Mesenchymal stem cell (in vitro differentiated cells and primary cell): ENCODE results near the gene GPC1.

ENCODE experiments used
- DNase-seq: peaks from one replicate; pipeline ENCODE4 v3.0.0-alpha.2; 2013
- H2AFZ ChIP-seq: one replicate; pipeline ENCODE4 v1.6.1; 2013; ENCODE audit warnings: low read depth, mild to moderate bottlenecking, control low read depth, inconsistent platforms, low read length, moderate library complexity
- H2AK5ac ChIP-seq: 2 replicates; pipeline ENCODE4 v1.6.1; 2013; ENCODE audit warnings: low read length, moderate library complexity, mild to moderate bottlenecking, inconsistent platforms; ENCODE audit not compliant: severe bottlenecking
- H2BK120ac ChIP-seq: one replicate; pipeline ENCODE4 v1.6.1; 2013; ENCODE audit warnings: low read depth, mild to moderate bottlenecking, inconsistent platforms, low read length, moderate library complexity
- H2BK12ac ChIP-seq, 2 experiments: one replicate each; pipeline ENCODE4 v1.6.1; 2013; ENCODE audit warnings: inconsistent platforms in 2 of 2, low read length in 2 of 2, mild to moderate bottlenecking in 2 of 2, moderate library complexity in 2 of 2, control low read depth in 1 of 2
- H2BK15ac ChIP-seq: one replicate; pipeline ENCODE4 v1.6.1; 2013; ENCODE audit warnings: mild to moderate bottlenecking, low read depth, inconsistent platforms; ENCODE audit not compliant: poor library complexity, severe bottlenecking
- H2BK5ac ChIP-seq: 2 replicates; pipeline ENCODE4 v1.6.1; 2013; ENCODE audit warnings: low read depth, mild to moderate bottlenecking, low read length, control low read depth, inconsistent platforms; ENCODE audit not compliant: poor library complexity, severe bottlenecking
- H3K14ac ChIP-seq, 2 experiments: one replicate each; pipeline ENCODE4 v1.6.1; 2013; ENCODE audit warnings: inconsistent platforms in 2 of 2, low read length in 2 of 2, control low read depth in 1 of 2, mild to moderate bottlenecking in 1 of 2, moderate library complexity in 1 of 2
- H3K18ac ChIP-seq, 2 experiments: one replicate each; pipeline ENCODE4 v1.6.1; 2013; ENCODE audit warnings: inconsistent platforms in 2 of 2, low read length in 2 of 2, control low read depth in 1 of 2, low read depth in 1 of 2, mild to moderate bottlenecking in 1 of 2
- H3K23ac ChIP-seq, 2 experiments: one replicate each; pipeline ENCODE4 v1.6.1; 2013; ENCODE audit warnings: inconsistent platforms in 2 of 2, low read length in 2 of 2, mild to moderate bottlenecking in 2 of 2, moderate library complexity in 2 of 2, control low read depth in 1 of 2
- H3K27ac ChIP-seq: 2 replicates; pipeline ENCODE4 v1.5.1; 2013; ENCODE audit warnings: mild to moderate bottlenecking, moderate library complexity, low read length, control low read depth, inconsistent platforms; ENCODE audit not compliant: poor library complexity, severe bottlenecking
- H3K27me3 ChIP-seq, 2 experiments: 2 replicates each; pipeline versions ENCODE4 v1.6.1 to v1.7.0; 2013; ENCODE audit warnings: low read length in 2 of 2, mild to moderate bottlenecking in 2 of 2, moderate library complexity in 2 of 2, control low read depth in 1 of 2, inconsistent platforms in 1 of 2; ENCODE audit not compliant: control insufficient read depth in 1 of 2, insufficient read depth in 1 of 2
- H3K36me3 ChIP-seq, 2 experiments: 2 replicates each; pipeline versions ENCODE4 v1.6.1 to v1.7.0; 2013; ENCODE audit warnings: low read length in 2 of 2, control low read depth in 1 of 2, inconsistent platforms in 1 of 2, low read depth in 1 of 2, mild to moderate bottlenecking in 1 of 2; ENCODE audit not compliant: insufficient read depth in 2 of 2, control insufficient read depth in 1 of 2
- H3K4ac ChIP-seq, 2 experiments: one replicate each; pipeline ENCODE4 v1.6.1; 2013; ENCODE audit warnings: inconsistent platforms in 2 of 2, low read length in 2 of 2, mild to moderate bottlenecking in 2 of 2, moderate library complexity in 2 of 2, control low read depth in 1 of 2, low read depth in 1 of 2
- H3K4me1 ChIP-seq: 2 replicates; pipeline ENCODE4 v1.6.1; 2013; ENCODE audit warnings: low read depth, low read length, control low read depth; ENCODE audit not compliant: control insufficient read depth, insufficient read depth
- H3K4me2 ChIP-seq: 2 replicates; pipeline ENCODE4 v1.6.1; 2013; ENCODE audit warnings: low read length, mild to moderate bottlenecking, inconsistent platforms; ENCODE audit not compliant: poor library complexity, severe bottlenecking
- H3K4me3 ChIP-seq, 2 experiments: 2 replicates each; pipeline versions ENCODE4 v1.5.1 to v1.7.0; 2013; ENCODE audit warnings: low read length in 2 of 2, mild to moderate bottlenecking in 2 of 2, control low read depth in 1 of 2, low read depth in 1 of 2; ENCODE audit not compliant: insufficient read depth in 1 of 2
- H3K79me1 ChIP-seq: replicated peaks from 2 replicates; pipeline ENCODE4 v1.6.1; 2013; ENCODE audit warnings: mild to moderate bottlenecking, control low read depth, low read length, inconsistent platforms; ENCODE audit not compliant: poor library complexity, severe bottlenecking
- H3K9ac ChIP-seq: 2 replicates; pipeline ENCODE4 v1.7.0; 2013; ENCODE audit warnings: mild to moderate bottlenecking, low read length, moderate library complexity
- H3K9me3 ChIP-seq: 2 replicates; pipeline ENCODE4 v1.7.0; 2013; ENCODE audit warnings: mild to moderate bottlenecking, low read length; ENCODE audit not compliant: control insufficient read depth
- H4K8ac ChIP-seq: one replicate; pipeline ENCODE4 v1.6.1; 2013; ENCODE audit warnings: inconsistent platforms, mild to moderate bottlenecking, low read length, moderate library complexity
- H4K91ac ChIP-seq: one replicate; pipeline ENCODE4 v1.6.1; 2013; ENCODE audit warnings: mild to moderate bottlenecking, low read length, inconsistent platforms
- WGBS: methylation state at CpG from one replicate; pipeline ENCODE4 v1.1.7; 2013; ENCODE audit warnings: mixed read lengths; 5-methylcytosine and 5-hydroxymethylcytosine counted together

The GPC1 gene

DNA sequence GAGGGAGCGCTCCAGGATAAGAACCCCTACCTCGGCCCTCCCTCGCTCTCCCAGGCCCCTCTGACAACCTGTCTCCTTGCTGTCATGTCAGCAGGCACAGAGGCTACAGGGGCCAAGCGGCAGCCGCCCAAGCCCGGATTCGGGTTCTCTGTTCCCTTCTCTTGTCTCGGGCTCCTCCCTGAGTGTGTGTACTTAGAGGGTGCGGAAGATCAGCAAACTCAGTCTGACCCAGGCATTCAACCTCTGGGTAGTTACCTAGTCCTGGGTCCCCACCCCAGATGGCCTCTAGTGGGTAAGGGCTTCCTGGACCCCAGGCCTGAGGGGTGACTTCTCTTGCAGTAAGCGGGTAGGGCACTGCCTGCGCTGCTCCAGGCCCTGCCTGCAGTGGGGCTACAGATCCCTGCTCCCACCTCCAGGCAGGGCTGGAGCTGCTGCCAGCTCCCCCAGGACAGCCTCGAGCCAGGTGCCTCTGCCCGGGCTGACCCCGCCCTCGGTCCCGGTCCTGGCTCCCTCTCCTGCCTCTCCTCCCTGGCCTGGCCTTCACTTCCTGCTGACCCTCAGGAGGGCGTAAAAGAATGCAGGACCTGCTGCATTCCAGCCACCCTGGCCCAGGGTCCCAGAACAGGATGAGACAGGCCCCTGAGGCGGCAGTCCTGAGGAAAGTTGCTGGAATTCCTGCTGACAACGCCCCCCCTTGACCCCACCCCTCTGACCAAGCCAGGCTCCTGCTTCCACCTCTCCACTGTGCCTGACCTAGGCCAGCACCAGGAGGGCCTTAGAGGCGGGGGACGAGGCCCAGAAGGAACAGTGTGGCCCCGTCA lies 22.0 kb downstream of the GPC1 start:
- H2BK12ac ChIP-seq = no peak overlapping the region
- peaks cover 0 to 22% of the 10 kb centered on the region in 2 experiments for H3K36me3 ChIP-seq
- H2AK5ac ChIP-seq = no peak overlapping the region
- H3K9me3 ChIP-seq = no peaks in the 10 kb centered on the region
- H3K27me3 ChIP-seq = peaks cover 10 to 30% of the 10 kb centered on the region in 2 experiments
- H3K4ac ChIP-seq = no peak overlapping the region
- WGBS = 60% methylated on average over 20 of the region's 22 CpGs
- no peak overlapping the region for H4K8ac ChIP-seq
- no peak overlapping the region for H3K18ac ChIP-seq
- H4K91ac ChIP-seq = no peak overlapping the region
- H3K23ac ChIP-seq = no peak overlapping the region
- H3K4me3 ChIP-seq = no peak overlapping the region
- no peak overlapping the region for H2AFZ ChIP-seq
- H3K4me1 ChIP-seq = peaks cover 38% of the 10 kb centered on the region
- no peak for DNase-seq
- no peak overlapping the region for H3K4me2 ChIP-seq
- peaks cover 13% of the 10 kb centered on the region for H3K79me1 ChIP-seq
- no peak overlapping the region for H2BK120ac ChIP-seq
- no peak overlapping the region for H3K27ac ChIP-seq
- H3K14ac ChIP-seq = no peak overlapping the region
- no peak overlapping the region for H2BK15ac ChIP-seq
- H3K9ac ChIP-seq = no peak overlapping the region
- H2BK5ac ChIP-seq = no peak overlapping the region

DNA sequence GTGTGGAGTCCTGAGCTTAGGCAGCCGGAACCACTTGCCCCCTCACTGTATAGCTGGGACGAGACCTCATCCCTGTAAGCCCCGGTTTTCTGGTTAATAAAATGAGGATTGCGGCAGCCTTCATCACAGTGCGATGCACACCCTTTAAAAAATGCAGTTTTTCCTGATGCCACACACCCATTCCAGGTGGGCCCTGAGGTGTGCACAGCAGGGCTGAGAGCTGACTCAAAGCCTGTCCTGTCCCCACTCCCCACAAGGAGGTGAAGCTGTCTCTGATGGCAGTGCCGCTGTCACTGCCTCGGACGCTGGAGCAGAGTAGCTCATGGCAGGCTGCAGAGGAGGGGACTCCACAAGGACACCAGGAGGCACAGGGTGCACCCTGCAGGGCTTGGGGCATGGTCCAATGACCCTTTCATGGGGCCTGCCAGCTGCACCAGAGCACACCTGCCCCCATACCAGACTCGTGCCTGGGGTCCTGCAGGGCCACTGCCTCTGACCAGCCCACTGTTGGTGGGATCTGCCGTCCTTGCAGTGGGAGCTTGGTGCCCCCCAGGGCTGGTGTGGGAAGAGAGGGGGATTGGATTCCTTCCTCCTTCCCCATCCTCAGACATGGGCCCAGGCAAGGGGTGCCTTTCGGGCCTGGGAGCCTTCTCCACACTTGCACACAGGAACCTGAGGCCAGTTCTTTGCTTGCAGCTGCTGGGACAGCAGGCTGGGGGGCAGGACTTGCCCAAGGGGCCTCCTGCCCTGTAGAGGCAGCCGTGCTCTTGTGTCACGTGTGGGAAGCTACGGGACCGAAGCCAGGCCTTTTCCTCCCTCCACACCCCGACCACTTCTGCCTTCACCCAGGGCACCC lies 22.8 kb downstream of the GPC1 start:
- WGBS = 88% methylated on average over 16 of the region's 16 CpGs
- Histone ChIP-seq H3K27ac (no peak overlapping the region), H3K14ac (no peak overlapping the region), H3K18ac (no peak overlapping the region), H2BK12ac (no peak overlapping the region), H3K9me3 (no peaks in the 10 kb centered on the region), H2BK15ac (no peak overlapping the region), H3K9ac (no peak overlapping the region), H3K4me2 (no peak overlapping the region), H3K23ac (no peak overlapping the region), H3K36me3 (peaks cover 0 to 31% of the 10 kb centered on the region in 2 experiments), H2AK5ac (no peak overlapping the region), H3K4me1 (peaks cover 35% of the 10 kb centered on the region), H4K8ac (no peak overlapping the region), H2BK120ac (no peak overlapping the region), H2BK5ac (no peak overlapping the region), H2AFZ (no peak overlapping the region), H3K79me1 (peaks cover 13% of the 10 kb centered on the region), H3K4me3 (no peak overlapping the region), H3K4ac (no peak overlapping the region), H3K27me3 (peaks cover 10 to 30% of the 10 kb centered on the region in 2 experiments), H4K91ac (no peak overlapping the region)
- no peak for DNase-seq

DNA sequence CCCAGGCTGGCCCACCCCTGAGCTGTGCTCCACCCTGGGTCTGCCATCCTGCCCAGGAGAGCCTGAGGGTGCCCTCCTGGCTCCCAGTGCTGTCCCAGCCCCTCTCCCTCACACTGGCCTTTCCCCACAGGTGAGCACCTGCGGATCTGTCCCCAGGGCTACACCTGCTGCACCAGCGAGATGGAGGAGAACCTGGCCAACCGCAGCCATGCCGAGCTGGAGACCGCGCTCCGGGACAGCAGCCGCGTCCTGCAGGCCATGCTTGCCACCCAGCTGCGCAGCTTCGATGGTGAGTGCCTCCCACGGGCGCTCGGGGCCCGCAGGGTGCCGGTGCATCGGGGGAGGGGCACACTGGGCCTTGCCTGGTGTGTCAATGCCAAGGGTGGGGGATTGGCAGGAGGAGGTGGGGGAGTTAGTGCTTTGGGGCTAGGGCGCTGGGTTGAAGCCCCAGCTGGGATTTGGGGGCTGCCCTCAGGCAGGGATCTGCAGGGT lies 23.5 kb downstream of the GPC1 start:
- Histone ChIP-seq H2BK15ac (no peak overlapping the region), H4K91ac (no peak overlapping the region), H3K9me3 (no peaks in the 10 kb centered on the region), H3K4me3 (no peak overlapping the region), H2AFZ (no peak overlapping the region), H2BK12ac (no peak overlapping the region), H2AK5ac (no peak overlapping the region), H3K9ac (no peak overlapping the region), H3K27ac (no peak overlapping the region), H3K14ac (no peak overlapping the region), H3K4me2 (no peak overlapping the region), H3K4me1 (peaks cover 30% of the 10 kb centered on the region), H3K27me3 (peaks cover 9 to 29% of the 10 kb centered on the region in 2 experiments), H4K8ac (no peak overlapping the region), H2BK5ac (no peak overlapping the region), H3K18ac (no peak overlapping the region), H3K79me1 (peaks cover 13% of the 10 kb centered on the region), H3K36me3 (peaks cover 6 to 38% of the 10 kb centered on the region in 2 experiments), H2BK120ac (no peak overlapping the region), H3K23ac (no peak overlapping the region), H3K4ac (no peak overlapping the region)
- 98% methylated on average over 17 of the region's 18 CpGs for WGBS
- DNase-seq = no peak
